CD14-positive monocyte (primary cell): ENCODE measurements around the gene POLR3K. TPM values are rescaled to one million over a fixed set of nuclear protein-coding genes. Genes with fewer than 3 reads are reported as not detected.

Source experiments
- DNase-seq, 3 donors: peaks; one replicate each; pipeline ENCODE4 v3.0.0-alpha.2; 2011 to 2022
- H2AFZ ChIP-seq: 2 replicates; pipeline ENCODE4 v1.6.0; 2012; ENCODE audit warnings: mild to moderate bottlenecking, low read depth, low read length, inconsistent platforms; ENCODE audit not compliant: insufficient read depth, poor library complexity, severe bottlenecking
- H3K27ac ChIP-seq, 2 donors: 1 replicate in 1 of 2; 2 replicates in 1 of 2; pipeline ENCODE4 v1.5.1; 2012 to 2013; ENCODE audit warnings: low read length in 2 of 2, control low read depth in 1 of 2, inconsistent platforms in 1 of 2, low read depth in 1 of 2, mild to moderate bottlenecking in 1 of 2
- H3K27me3 ChIP-seq, 2 donors: one replicate each; pipeline versions ENCODE4 v1.6.0 to v1.6.1; 2011 to 2013; ENCODE audit warnings: low read length in 2 of 2; ENCODE audit not compliant: control insufficient read depth in 2 of 2, insufficient read depth in 2 of 2
- H3K36me3 ChIP-seq, 2 donors: replicated peaks in 1 of 2; 1 replicate in 1 of 2; 2 replicates in 1 of 2; pipeline versions ENCODE4 v1.5.1 to v1.6.1; 2012 to 2013; ENCODE audit warnings: low read length in 2 of 2, control low read depth in 1 of 2, inconsistent platforms in 1 of 2, mild to moderate bottlenecking in 1 of 2; ENCODE audit not compliant: insufficient read depth in 2 of 2, control insufficient read depth in 1 of 2
- H3K4me1 ChIP-seq, 2 donors: 1 replicate in 1 of 2; 2 replicates in 1 of 2; pipeline versions ENCODE4 v1.5.1 to v1.6.1; 2012 to 2013; ENCODE audit warnings: low read length in 2 of 2, control low read depth in 1 of 2, inconsistent platforms in 1 of 2, mild to moderate bottlenecking in 1 of 2, moderate library complexity in 1 of 2; ENCODE audit not compliant: insufficient read depth in 2 of 2, control insufficient read depth in 1 of 2
- H3K4me2 ChIP-seq: replicated peaks from 2 replicates; pipeline ENCODE3; 2012; ENCODE audit warnings: low read length, moderate library complexity, mild to moderate bottlenecking; ENCODE audit not compliant: poor library complexity, severe bottlenecking; ENCODE audit errors: extremely low read depth
- H3K4me3 ChIP-seq, 3 experiments: fragments of 200-600 bp in 1 of 3; sonication (generic) in 1 of 3; replicated peaks in 1 of 3; 1 replicate in 2 of 3; 2 replicates in 1 of 3; pipeline ENCODE4 v1.5.1; 2011 to 2013; ENCODE audit warnings: low read length in 3 of 3, mild to moderate bottlenecking in 3 of 3, control low read depth in 2 of 3, low read depth in 2 of 3, inconsistent platforms in 1 of 3, moderate library complexity in 1 of 3
- H3K79me2 ChIP-seq: 2 replicates; pipeline ENCODE4 v1.6.0; 2012; ENCODE audit warnings: mild to moderate bottlenecking, control low read depth, inconsistent platforms, low read length, moderate library complexity; ENCODE audit not compliant: insufficient read depth
- H3K9ac ChIP-seq: 2 replicates; pipeline ENCODE4 v1.6.0; 2017; ENCODE audit warnings: low read length, mild to moderate bottlenecking; ENCODE audit not compliant: insufficient read depth, poor library complexity, severe bottlenecking
- H3K9me3 ChIP-seq, 2 donors: replicated peaks in 1 of 2; 1 replicate in 1 of 2; 2 replicates in 1 of 2; pipeline versions ENCODE4 v1.5.1 to v1.6.1; 2012 to 2013; ENCODE audit warnings: low read length in 2 of 2, control low read depth in 1 of 2; ENCODE audit not compliant: control insufficient read depth in 1 of 2, insufficient read depth in 1 of 2
- H4K20me1 ChIP-seq: 2 replicates; pipeline ENCODE4 v1.6.0; 2012; ENCODE audit warnings: mild to moderate bottlenecking, low read length, control low read depth, moderate library complexity; ENCODE audit not compliant: insufficient read depth
- H3K27ac Mint-ChIP-seq, 7 donors: one replicate each; pipeline ENCODE4 v1.8.0; 2020; ENCODE audit warnings: mild to moderate bottlenecking in 7 of 7, mixed read lengths in 7 of 7, moderate library complexity in 6 of 7, inconsistent platforms in 2 of 7
- H3K27me3 Mint-ChIP-seq, 3 donors: one replicate each; pipeline ENCODE4 v1.8.0; 2021 to 2022; ENCODE audit warnings: low read depth in 3 of 3, mild to moderate bottlenecking in 3 of 3, mixed read lengths in 3 of 3, moderate library complexity in 3 of 3, inconsistent platforms in 1 of 3
- H3K36me3 Mint-ChIP-seq, 2 donors: one replicate each; pipeline ENCODE4 v1.8.0; 2020; ENCODE audit warnings: mixed read lengths in 2 of 2, inconsistent platforms in 1 of 2, mild to moderate bottlenecking in 1 of 2
- H3K4me1 Mint-ChIP-seq: one replicate; pipeline ENCODE4 v1.8.0; 2020; ENCODE audit warnings: mild to moderate bottlenecking, mixed read lengths
- H3K4me3 Mint-ChIP-seq, 2 donors: one replicate each; pipeline ENCODE4 v1.8.0; 2020; ENCODE audit warnings: mild to moderate bottlenecking in 2 of 2, mixed read lengths in 2 of 2, moderate library complexity in 1 of 2
- H3K9me3 Mint-ChIP-seq, 7 donors: one replicate each; pipeline ENCODE4 v1.8.0; 2020 to 2022; ENCODE audit warnings: mixed read lengths in 7 of 7, mild to moderate bottlenecking in 6 of 7, moderate library complexity in 6 of 7, inconsistent platforms in 2 of 7
- WGBS: methylation state at CpG from one replicate; pipeline ENCODE4 v1.1.5; 2013; ENCODE audit warnings: missing lambda C conversion rate; ENCODE audit not compliant: insufficient coverage; 5-methylcytosine and 5-hydroxymethylcytosine counted together
- intact Hi-C, 2 donors: fragments of 100-400 bp; cut with micrococcal nuclease; formaldehyde crosslinking; loops; one replicate each; pipeline versions ENCODE4 v1.15.0 to v1.15.1; 2023
- polyA plus RNA-seq, 3 donors: library from polyadenylated mRNA; depleted of rRNA in 1 of 3; unstranded in 2 of 3; stranded (reverse) in 1 of 3; fragments of 300-500 nt in 2 of 3; fragments of >200 nt in 1 of 3; fragmentation: Illumina TruSeq in 2 of 3; gene quantifications; 1 replicate in 2 of 3; 2 replicates in 1 of 3; pipeline ENCODE4 v1.2.3, GENCODE V29; 2012 to 2021
- TF ChIP-seq, protein P1 (sequence below): fragments of 200-600 bp; IDR thresholded peaks from one replicate; pipeline ENCODE4 v1.8.0; 2022; ENCODE audit warnings: antibody characterized with exemption, mild to moderate bottlenecking

POLR3K gene
- polyA plus RNA-seq, 3 donors, result 9.9 to 20.8 (median 18.7) TPM

- H3K36me3 ChIP-seq, result peaks cover 4 to 19% of the 10 kb centered on the region in 2 donors
- H2AFZ ChIP-seq, result no peak overlapping the region
- intact Hi-C loops, result no loop called here
- no peaks in the 10 kb centered on the region for H3K4me1 ChIP-seq
- WGBS, result 90% methylated on average over 3 of the region's 6 CpGs
- H3K79me2 ChIP-seq, result no peaks in the 10 kb centered on the region
- no peak overlapping the region for H3K9ac ChIP-seq
- H4K20me1 ChIP-seq, result no peaks in the 10 kb centered on the region
- Mint-ChIP-seq H3K9me3 (peaks cover 0 to 2% (median 0%) of the 10 kb centered on the region in 7 donors), H3K36me3 (peaks cover 44 to 54% of the 10 kb centered on the region in 2 donors), H3K4me3 (no peak overlapping the region), H3K27me3 (peaks cover 0 to 5% (median 0%) of the 10 kb centered on the region in 3 donors), H3K4me1 (peaks cover 7% of the 10 kb centered on the region), H3K27ac (peak overlapping the region in 1 of 7 donors; percentile 54)
- H3K27me3 ChIP-seq, result no peaks in the 10 kb centered on the region
- no peak overlapping the region for H3K4me3 ChIP-seq
- no peak for DNase-seq
- no peak overlapping the region for H3K4me2 ChIP-seq
- TF ChIP-seq, protein P1, sequence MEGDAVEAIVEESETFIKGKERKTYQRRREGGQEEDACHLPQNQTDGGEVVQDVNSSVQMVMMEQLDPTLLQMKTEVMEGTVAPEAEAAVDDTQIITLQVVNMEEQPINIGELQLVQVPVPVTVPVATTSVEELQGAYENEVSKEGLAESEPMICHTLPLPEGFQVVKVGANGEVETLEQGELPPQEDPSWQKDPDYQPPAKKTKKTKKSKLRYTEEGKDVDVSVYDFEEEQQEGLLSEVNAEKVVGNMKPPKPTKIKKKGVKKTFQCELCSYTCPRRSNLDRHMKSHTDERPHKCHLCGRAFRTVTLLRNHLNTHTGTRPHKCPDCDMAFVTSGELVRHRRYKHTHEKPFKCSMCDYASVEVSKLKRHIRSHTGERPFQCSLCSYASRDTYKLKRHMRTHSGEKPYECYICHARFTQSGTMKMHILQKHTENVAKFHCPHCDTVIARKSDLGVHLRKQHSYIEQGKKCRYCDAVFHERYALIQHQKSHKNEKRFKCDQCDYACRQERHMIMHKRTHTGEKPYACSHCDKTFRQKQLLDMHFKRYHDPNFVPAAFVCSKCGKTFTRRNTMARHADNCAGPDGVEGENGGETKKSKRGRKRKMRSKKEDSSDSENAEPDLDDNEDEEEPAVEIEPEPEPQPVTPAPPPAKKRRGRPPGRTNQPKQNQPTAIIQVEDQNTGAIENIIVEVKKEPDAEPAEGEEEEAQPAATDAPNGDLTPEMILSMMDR, result no peak
- no peaks in the 10 kb centered on the region for H3K9me3 ChIP-seq
- no peak overlapping the region for H3K27ac ChIP-seq
Measured at GRCh38 chr16:101586-101985, 48.2 kb upstream of the POLR3K start.

GRCh38 chr16:100989-101388 is 47.6 kb upstream of the POLR3K start:
- no peak overlapping the region for H2AFZ ChIP-seq
- H3K36me3 ChIP-seq, result peaks cover 4 to 19% of the 10 kb centered on the region in 2 donors
- no peak for DNase-seq
- Mint-ChIP-seq H3K27ac (no peak overlapping the region), H3K4me1 (peaks cover 7% of the 10 kb centered on the region), H3K27me3 (peaks cover 0 to 5% (median 0%) of the 10 kb centered on the region in 3 donors), H3K4me3 (no peak overlapping the region), H3K9me3 (peaks cover 0 to 2% (median 0%) of the 10 kb centered on the region in 7 donors), H3K36me3 (peaks cover 43 to 54% of the 10 kb centered on the region in 2 donors)
- H3K4me2 ChIP-seq, result no peak overlapping the region
- 100% methylated on average over 5 of the region's 5 CpGs for WGBS
- no peak overlapping the region for H3K4me3 ChIP-seq
- no peaks in the 10 kb centered on the region for H3K4me1 ChIP-seq
- no peak overlapping the region for H3K9ac ChIP-seq
- no peak overlapping the region for H3K27ac ChIP-seq
- no peaks in the 10 kb centered on the region for H4K20me1 ChIP-seq
- intact Hi-C loops, result no loop called here
- H3K9me3 ChIP-seq, result no peaks in the 10 kb centered on the region
- H3K79me2 ChIP-seq, result no peaks in the 10 kb centered on the region
- TF ChIP-seq, protein P1, result no peak
- H3K27me3 ChIP-seq, result no peaks in the 10 kb centered on the region
